Right hindlimb (tissue), 1 donor: ENCODE data around the gene CBR4.
"Not testable (repeated sequence)": the region's sequence is repeated elsewhere in the genome, so short reads cannot be mapped to it uniquely, and the experiment has no call there.

Experiments
- DNase-seq: peaks from one replicate; pipeline ENCODE4 v3.0.0-alpha.2; 2018

Gene CBR4

GRCh38 chr4:168992952-168993482 is 17.0 kb downstream of the CBR4 start:
- not testable (repeated sequence) for DNase-seq

GRCh38 chr4:168981942-168982341 is 28.1 kb downstream of the CBR4 start:
- DNase-seq = no peak

- no peak for DNase-seq
These were observed 28.6 kb downstream of the CBR4 start for GRCh38 chr4:168981460-168981859.

DNA sequence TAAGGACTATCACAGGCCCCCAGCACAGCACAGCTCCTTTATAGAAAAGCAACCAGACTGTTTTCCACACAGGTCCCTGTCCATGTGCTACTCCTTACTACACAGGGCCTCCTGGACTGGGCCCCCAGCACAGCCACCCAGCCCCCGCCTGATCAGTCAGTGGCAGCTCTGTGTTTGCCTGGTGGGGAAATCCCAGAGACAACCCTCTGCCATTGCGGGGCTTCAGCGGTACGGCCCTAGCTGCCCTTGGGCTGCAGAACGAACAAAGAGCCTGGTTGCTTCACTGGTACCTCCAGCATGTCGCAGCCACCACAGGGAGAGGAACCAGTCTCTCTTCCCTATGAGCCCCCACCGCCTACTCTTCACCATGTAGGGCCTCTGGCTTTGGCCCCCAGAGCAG is 30.7 kb downstream of the CBR4 start:
- DNase-seq = no peak

DNA sequence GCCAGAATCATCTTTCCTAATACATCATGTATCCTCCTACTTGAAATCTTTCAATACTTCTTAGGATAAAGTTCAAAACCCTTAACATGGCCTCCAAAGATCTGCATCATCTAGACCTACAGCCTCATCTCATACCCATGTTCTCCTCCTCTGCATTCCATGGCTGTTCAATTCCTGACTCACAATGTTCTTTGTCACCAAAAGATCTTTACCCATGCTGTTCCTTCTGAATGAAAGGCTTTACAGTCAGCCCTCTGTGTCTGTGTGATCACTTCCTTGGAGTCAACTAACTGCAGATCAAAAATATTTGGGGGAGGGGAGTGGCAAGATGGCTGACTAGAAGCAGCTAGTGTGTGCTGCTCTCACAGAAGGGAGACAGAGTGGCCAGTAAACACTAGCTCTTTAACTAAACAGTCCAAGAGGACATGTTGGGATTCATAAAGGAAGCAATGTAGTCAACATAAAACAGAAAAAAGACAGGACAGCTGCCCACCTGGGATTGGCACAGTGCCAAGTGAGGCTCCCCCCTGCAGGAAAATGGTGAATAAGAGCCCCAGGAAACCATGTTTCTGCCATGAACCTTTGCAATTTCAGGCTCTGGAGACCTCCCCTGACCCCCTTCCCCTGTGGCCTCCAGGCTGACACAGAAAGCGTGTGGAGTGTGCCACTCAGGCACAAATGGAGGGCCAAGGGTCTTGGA is 31.9 kb downstream of the CBR4 start:
- DNase-seq = no peak

- DNase-seq = no peak
These were observed 37.5 kb downstream of the CBR4 start for GRCh38 chr4:168972596-168972995.

- DNase-seq = no peak
These were observed 49.3 kb downstream of the CBR4 start for GRCh38 chr4:168960716-168961115.

DNA sequence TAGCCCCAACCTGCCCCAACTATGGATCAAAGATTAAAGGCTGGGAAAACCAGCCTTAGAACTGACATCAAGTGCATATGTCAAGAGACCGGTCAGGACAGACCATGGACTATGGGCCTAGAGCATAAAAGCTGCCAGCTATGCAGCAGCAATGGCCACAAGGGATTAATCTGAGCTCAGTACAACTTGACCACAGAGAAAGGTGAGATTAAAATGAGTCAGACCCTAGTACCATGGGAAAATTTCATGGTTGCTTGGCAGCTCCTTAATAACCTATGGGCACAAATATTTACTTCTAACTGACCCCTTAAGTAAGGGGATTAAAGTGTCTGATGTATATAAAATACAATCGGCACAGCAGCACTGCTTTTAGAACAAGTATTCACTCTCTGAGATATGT is 54.4 kb downstream of the CBR4 start:
- DNase-seq = no peak

DNA sequence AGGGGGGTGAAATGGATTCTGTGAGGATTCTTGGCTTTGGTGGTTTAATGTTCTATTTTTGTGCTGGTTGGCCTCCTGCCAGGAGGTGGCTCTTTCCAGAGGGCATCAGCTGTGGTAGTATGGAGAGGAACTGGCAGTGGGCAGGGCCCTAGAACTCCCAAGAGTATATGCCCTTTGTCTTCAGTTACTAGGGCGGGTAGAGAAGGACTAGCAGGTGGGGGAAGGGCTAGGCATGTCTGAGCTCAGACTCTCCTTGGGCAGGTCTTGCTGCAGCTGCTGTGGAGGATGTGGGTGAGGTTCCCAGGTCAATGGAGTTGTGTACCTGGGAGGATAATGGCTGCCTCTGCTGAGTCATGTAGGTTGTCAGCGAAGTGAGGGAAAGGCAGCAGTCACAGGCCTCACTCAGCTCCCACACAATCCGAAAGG is 57.2 kb downstream of the CBR4 start:
- DNase-seq = not testable (repeated sequence)

- DNase-seq = no peak
These were observed 64.8 kb downstream of the CBR4 start for GRCh38 chr4:168945291-168945690.

DNA sequence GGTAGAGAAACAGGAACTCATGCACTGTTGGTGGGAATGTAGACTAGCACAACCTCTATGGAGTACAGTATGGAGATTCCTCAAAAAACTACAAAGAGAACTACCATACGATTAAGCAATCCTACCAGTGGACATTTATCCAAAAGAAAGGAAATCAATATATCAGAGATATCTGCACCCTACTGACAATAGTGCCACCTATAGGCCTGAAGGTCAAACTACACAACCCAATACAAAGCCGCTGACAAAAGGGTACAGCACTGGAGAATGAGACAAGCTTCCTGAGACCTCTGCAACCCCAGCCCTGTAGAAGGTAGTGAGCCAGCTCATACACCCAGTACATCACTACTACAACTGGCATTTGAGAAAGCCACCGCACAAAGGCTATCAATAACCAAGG is 67.1 kb downstream of the CBR4 start:
- DNase-seq = no peak
